Spinal cord (tissue), 10 donors: ENCODE data around the gene ZYG11A. TPM values are rescaled to one million over a fixed set of nuclear protein-coding genes. Genes with fewer than 3 reads are reported as not detected.

Experiments
- DNase-seq, 6 donors: peaks; one replicate each; pipeline versions ENCODE4 v3.0.0 to v3.0.0-alpha.2; 2013 to 2015; ENCODE audit warnings: low spot score in 6 of 6, low read depth in 4 of 6
- H3K27ac ChIP-seq: one replicate; pipeline ENCODE4 v1.5.1; 2013; ENCODE audit warnings: low read depth, low read length, control low read depth
- H3K27me3 ChIP-seq: one replicate; pipeline ENCODE4 v1.6.1; 2013; ENCODE audit warnings: low read length; ENCODE audit not compliant: control insufficient read depth, insufficient read depth
- H3K36me3 ChIP-seq: one replicate; pipeline ENCODE4 v1.6.1; 2013; ENCODE audit warnings: low read length; ENCODE audit not compliant: control insufficient read depth, insufficient read depth
- H3K4me1 ChIP-seq: one replicate; pipeline ENCODE4 v1.6.1; 2013; ENCODE audit warnings: low read length; ENCODE audit not compliant: control insufficient read depth, insufficient read depth
- H3K4me3 ChIP-seq: one replicate; pipeline ENCODE4 v1.5.1; 2013; ENCODE audit warnings: low read depth, low read length, control low read depth
- H3K9me3 ChIP-seq: one replicate; pipeline ENCODE4 v1.6.1; 2013; ENCODE audit warnings: low read length; ENCODE audit not compliant: control insufficient read depth, insufficient read depth
- WGBS: methylation state at CpG from one replicate; pipeline ENCODE4 v1.1.5; 2013; ENCODE audit warnings: missing lambda C conversion rate; ENCODE audit not compliant: insufficient coverage; 5-methylcytosine and 5-hydroxymethylcytosine counted together
- polyA plus RNA-seq, 2 donors: library from polyadenylated mRNA; unstranded; fragments of 120-200 nt; gene quantifications; one replicate each; pipeline ENCODE4 v1.2.1, GENCODE V29; 2013; ENCODE audit not compliant: insufficient read length in 2 of 2
- total RNA-seq, 2 donors: library from RNA; depleted of rRNA in 1 of 2; stranded (reverse); fragments of 120-200 nt in 1 of 2; fragments of >200 nt in 1 of 2; gene quantifications; one replicate each; pipeline versions ENCODE4 v1.2.3 to v1.2.4, GENCODE V29; 2013 to 2014
- donor health status: healthy.

ZYG11A gene
- total and polyA plus RNA-seq, 4 donors = 0.06 to 0.59 (median 0.38) TPM

GRCh38 chr1:52901384-52901783, 58.8 kb downstream of the ZYG11A start:
- WGBS = no CpG with 5 or more reads among the region's 1 CpG
- Histone ChIP-seq H3K36me3 (peaks cover 3% of the 10 kb centered on the region), H3K4me3 (no peak overlapping the region), H3K27ac (no peak overlapping the region), H3K27me3 (no peaks in the 10 kb centered on the region), H3K4me1 (no peaks in the 10 kb centered on the region), H3K9me3 (no peaks in the 10 kb centered on the region)
- no peak for DNase-seq

GRCh38 chr1:52904208-52904926, 61.8 kb downstream of the ZYG11A start:
- DNase-seq = no peak
- H3K27ac ChIP-seq = no peak overlapping the region
- H3K4me1 ChIP-seq = no peaks in the 10 kb centered on the region
- H3K36me3 ChIP-seq = peaks cover 3% of the 10 kb centered on the region
- WGBS = 60% methylated on average over 13 of the region's 13 CpGs
- H3K4me3 ChIP-seq = no peak overlapping the region
- no peaks in the 10 kb centered on the region for H3K27me3 ChIP-seq
- no peaks in the 10 kb centered on the region for H3K9me3 ChIP-seq

GRCh38 chr1:52904927-52905698, 62.6 kb downstream of the ZYG11A start:
- Histone ChIP-seq H3K9me3 (no peaks in the 10 kb centered on the region), H3K27me3 (no peaks in the 10 kb centered on the region), H3K36me3 (peaks cover 3% of the 10 kb centered on the region), H3K4me1 (no peaks in the 10 kb centered on the region), H3K27ac (no peak overlapping the region), H3K4me3 (no peak overlapping the region)
- 79% methylated on average over 15 of the region's 20 CpGs for WGBS
- DNase-seq = no peak

GRCh38 chr1:52906135-52906603, 63.6 kb downstream of the ZYG11A start:
- H3K27ac ChIP-seq = no peak overlapping the region
- WGBS = 96% methylated on average over 6 of the region's 6 CpGs
- DNase-seq = no peak
- H3K9me3 ChIP-seq = no peaks in the 10 kb centered on the region
- H3K4me3 ChIP-seq = no peak overlapping the region
- H3K36me3 ChIP-seq = peaks cover 3% of the 10 kb centered on the region
- no peaks in the 10 kb centered on the region for H3K27me3 ChIP-seq
- H3K4me1 ChIP-seq = no peaks in the 10 kb centered on the region

GRCh38 chr1:52907068-52907811, 64.7 kb downstream of the ZYG11A start:
- H3K27me3 ChIP-seq = no peaks in the 10 kb centered on the region
- DNase-seq = no peak
- H3K36me3 ChIP-seq = peaks cover 3% of the 10 kb centered on the region
- no peak overlapping the region for H3K4me3 ChIP-seq
- 100% methylated on average over 5 of the region's 9 CpGs for WGBS
- no peaks in the 10 kb centered on the region for H3K9me3 ChIP-seq
- no peaks in the 10 kb centered on the region for H3K4me1 ChIP-seq
- no peak overlapping the region for H3K27ac ChIP-seq

- Histone ChIP-seq H3K27me3 (no peaks in the 10 kb centered on the region), H3K4me1 (no peaks in the 10 kb centered on the region), H3K36me3 (peaks cover 3% of the 10 kb centered on the region), H3K4me3 (no peak overlapping the region), H3K27ac (no peak overlapping the region), H3K9me3 (no peaks in the 10 kb centered on the region)
- DNase-seq = no peak
- WGBS = 91% methylated on average over 9 of the region's 10 CpGs
These were observed 65.2 kb downstream of the ZYG11A start for GRCh38 chr1:52907812-52908153.

DNA sequence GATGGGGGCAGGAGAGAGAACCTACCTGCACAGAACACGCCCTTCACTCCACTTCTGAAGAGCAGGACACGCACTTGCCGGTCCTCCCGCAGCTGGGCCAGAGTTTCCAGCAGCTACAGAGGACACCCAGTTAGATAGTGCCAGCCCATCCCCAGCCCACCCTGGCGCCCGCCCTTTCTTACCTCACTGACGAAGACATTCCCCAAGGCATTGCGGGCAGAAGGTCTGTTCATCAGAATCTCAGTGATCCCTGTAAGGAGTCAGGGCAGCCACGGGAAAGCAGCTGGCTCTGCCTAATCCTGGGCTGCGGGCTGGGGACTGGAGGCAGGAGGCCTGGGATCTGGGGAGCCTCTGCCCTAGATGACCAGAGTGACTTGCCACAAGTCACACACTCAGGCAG, 69.0 kb downstream of the ZYG11A start:
- Histone ChIP-seq H3K4me3 (no peak overlapping the region), H3K4me1 (no peaks in the 10 kb centered on the region), H3K27me3 (no peaks in the 10 kb centered on the region), H3K36me3 (no peaks in the 10 kb centered on the region), H3K9me3 (no peaks in the 10 kb centered on the region), H3K27ac (no peak overlapping the region)
- no peak for DNase-seq
- WGBS = 91% methylated on average over 9 of the region's 10 CpGs

DNA sequence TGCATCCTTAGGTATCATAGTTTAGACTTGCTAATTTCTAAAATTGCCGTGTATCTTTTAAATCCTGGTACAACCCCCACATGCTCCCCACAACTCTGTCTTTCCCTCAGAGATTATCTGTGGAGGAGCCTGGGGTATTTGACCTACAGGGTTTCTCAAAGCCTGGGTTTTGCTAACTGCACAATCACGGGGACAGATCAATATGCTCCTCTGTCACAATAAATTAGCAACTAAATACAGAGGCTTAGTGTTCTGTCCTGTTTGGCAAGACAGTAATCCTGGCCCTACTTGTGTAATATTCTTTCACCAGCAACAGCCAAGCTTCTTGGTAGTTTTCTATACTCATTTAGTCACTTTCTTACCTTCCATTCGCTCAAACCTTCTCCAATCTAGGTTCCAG, 70.5 kb downstream of the ZYG11A start:
- H3K4me3 ChIP-seq = no peak overlapping the region
- H3K27me3 ChIP-seq = no peaks in the 10 kb centered on the region
- H3K9me3 ChIP-seq = no peaks in the 10 kb centered on the region
- H3K27ac ChIP-seq = no peak overlapping the region
- H3K36me3 ChIP-seq = no peaks in the 10 kb centered on the region
- 73% methylated on average over 2 of the region's 3 CpGs for WGBS
- no peaks in the 10 kb centered on the region for H3K4me1 ChIP-seq
- no peak for DNase-seq

- DNase-seq = no peak
- no peaks in the 10 kb centered on the region for H3K4me1 ChIP-seq
- H3K27me3 ChIP-seq = no peaks in the 10 kb centered on the region
- H3K36me3 ChIP-seq = no peaks in the 10 kb centered on the region
- H3K4me3 ChIP-seq = no peak overlapping the region
- 61% methylated on average over 6 of the region's 8 CpGs for WGBS
- H3K27ac ChIP-seq = no peak overlapping the region
- H3K9me3 ChIP-seq = no peaks in the 10 kb centered on the region
These were observed 71.0 kb downstream of the ZYG11A start for GRCh38 chr1:52913537-52913936.
